NCI-H446 (cell line): ENCODE results near the gene EDEM1.
"Not testable (repeated sequence)": the region's sequence is repeated elsewhere in the genome, so short reads cannot be mapped to it uniquely, and the experiment has no call there.

Experiments
- DNase-seq, 2 experiments: peaks; one replicate each; lab custom pipeline; 2025; lab: John Stamatoyannopoulos, UW

The EDEM1 gene

GRCh38 chr3:5179036-5179435 is 8.5 kb upstream of the EDEM1 start:
- not testable (repeated sequence) for DNase-seq

GRCh38 chr3:5181469-5182141 is 5.9 kb upstream of the EDEM1 start:
- DNase-seq = no peak

DNA sequence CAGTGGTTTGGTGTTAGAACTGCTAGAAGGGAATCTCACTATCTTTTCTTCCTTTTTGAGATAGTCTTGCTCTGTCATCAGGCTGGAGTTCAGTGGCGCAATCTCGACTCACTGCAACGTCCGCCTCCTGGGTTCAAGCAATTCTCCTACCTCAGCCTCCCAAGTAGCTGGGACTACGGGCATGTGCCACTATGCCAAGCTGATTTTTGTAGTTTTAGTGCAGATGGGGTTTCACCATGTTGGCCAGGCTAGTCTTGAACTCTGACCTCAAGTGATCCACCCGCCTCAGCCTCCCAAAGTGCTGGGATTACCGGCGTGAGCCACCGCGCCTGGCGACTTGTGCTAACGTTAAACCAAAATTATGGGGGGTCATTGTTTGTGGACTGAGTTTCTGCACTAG is 3.8 kb upstream of the EDEM1 start:
- not testable (repeated sequence) for DNase-seq

- DNase-seq = no peak
Measured at GRCh38 chr3:5184499-5184898, 3.0 kb upstream of the EDEM1 start.

DNA sequence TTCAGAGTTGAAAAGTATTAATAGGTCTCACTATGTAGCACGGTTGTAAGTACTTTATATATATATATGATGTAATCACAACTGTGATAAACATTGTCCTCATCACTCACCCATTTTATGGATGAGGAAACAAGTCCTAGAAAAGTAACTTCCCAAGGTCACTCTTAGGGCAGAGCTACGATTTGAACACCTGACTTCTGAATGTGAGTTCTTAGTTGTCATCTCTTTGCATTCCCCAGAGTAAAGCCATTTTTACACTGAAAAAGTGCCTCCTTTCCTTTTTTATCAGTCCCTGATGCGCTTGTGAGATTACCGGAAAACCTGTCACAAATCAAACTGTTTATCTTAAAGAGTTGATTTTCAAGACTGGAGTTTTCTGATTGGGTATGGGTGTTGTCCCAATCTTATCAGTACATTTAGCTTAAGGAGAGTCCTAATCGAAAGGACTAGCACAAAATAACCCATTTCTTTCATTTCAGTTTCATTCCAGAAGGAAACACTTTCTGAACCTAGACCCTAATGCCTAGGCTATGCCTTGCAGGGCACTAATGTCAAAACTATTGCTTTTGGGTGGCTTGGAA is 2.3 kb upstream of the EDEM1 start:
- DNase-seq = no peak

GRCh38 chr3:5186089-5186857 is 1.2 kb upstream of the EDEM1 start:
- DNase-seq = no peak

GRCh38 chr3:5186858-5187155 is 700 bp upstream of the EDEM1 start:
- DNase-seq = no peak

DNA sequence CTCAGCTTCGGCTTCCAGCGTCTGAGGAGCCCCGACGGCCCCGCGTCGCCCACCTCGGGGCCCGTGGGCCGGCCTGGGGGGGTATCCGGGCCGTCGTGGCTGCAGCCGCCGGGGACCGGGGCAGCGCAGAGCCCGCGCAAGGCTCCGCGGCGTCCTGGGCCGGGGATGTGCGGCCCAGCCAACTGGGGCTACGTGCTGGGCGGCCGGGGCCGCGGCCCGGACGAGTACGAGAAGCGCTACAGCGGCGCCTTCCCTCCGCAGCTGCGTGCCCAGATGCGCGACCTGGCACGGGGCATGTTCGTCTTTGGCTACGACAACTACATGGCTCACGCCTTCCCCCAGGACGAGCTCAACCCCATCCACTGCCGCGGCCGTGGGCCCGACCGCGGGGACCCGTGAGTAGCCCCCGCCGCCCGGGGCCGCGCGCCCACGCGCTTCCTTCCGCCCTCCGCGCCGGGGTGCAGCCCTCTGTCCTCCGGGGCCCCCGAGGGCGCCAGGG is 462 bp downstream of the EDEM1 start:
- DNase-seq = no peak

DNA sequence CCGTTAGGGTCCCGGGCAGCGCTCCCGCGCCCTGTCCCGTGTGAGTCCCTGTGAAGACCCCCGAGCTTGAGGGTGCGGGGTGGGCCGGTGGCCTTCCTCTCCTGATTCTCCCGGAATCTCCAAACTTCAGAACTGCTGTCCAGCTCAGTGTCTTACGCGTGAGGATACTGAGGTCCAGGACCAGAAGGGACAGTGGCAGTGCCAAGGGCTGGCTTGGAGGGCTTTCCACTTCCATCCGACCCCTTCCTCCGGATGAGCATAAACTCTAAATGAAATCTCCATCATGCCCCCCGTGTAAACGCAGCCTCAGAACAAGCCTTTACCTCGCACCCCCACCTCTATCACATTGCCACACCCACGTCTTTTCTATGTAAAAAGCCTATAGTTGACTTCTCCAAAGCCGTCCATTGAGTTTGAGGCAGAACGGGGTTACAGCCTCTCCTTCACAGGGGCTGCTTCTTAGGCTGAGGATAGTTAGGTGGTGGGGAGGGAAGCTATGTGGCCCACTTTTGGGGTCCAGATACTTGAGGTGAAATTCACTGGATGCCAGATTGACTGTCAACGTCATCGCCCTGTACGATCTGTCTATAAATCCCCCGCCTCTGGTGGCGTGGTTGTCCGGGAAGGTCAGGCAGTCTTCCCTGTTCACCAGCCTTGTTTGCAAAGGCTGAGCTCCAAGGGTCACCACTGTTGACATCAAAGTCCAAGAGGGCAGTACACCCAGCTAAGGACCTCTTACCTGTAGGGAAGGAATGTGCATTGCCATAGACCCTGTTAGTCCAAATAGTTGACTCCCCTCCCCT is 1.1 kb downstream of the EDEM1 start:
- DNase-seq = no peak

GRCh38 chr3:5190147-5190791 is 2.8 kb downstream of the EDEM1 start:
- DNase-seq = no peak

GRCh38 chr3:5191555-5192304 is 4.2 kb downstream of the EDEM1 start:
- no peak for DNase-seq

GRCh38 chr3:5192571-5193365 is 5.3 kb downstream of the EDEM1 start:
- no peak for DNase-seq

GRCh38 chr3:5194341-5194740 is 6.8 kb downstream of the EDEM1 start:
- no peak for DNase-seq

- DNase-seq = no peak
Measured at GRCh38 chr3:5194801-5195509, 7.4 kb downstream of the EDEM1 start.

DNA sequence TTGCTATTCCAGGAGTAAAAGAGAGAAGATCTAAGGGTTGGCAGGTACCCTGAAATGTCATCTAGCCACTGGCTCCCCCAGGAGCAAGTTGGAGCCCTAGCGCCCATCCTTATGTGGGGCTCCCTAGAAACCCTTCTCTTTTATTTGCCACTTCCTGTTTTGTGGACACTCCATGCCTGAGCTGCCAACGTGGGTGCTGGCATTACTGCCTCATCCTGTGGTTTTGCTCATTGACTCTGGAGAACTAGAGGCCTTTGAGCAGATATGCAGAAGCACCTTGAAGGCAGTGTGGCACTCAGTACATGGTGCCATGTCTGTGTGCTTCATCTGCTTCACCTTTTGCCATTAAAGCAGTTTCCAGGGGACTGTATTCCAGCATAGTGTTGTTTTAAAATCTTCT is 8.1 kb downstream of the EDEM1 start:
- DNase-seq = no peak

GRCh38 chr3:5197022-5197421 is 9.5 kb downstream of the EDEM1 start:
- DNase-seq = no peak

GRCh38 chr3:5197470-5198312 is 10.2 kb downstream of the EDEM1 start:
- no peak for DNase-seq

- no peak for DNase-seq
Measured at GRCh38 chr3:5198313-5198677, 10.8 kb downstream of the EDEM1 start.
